GM19239 (cell line): Measurements from ENCODE around the gene DPYSL3.
"Not testable (repeated sequence)": the region's sequence is repeated elsewhere in the genome, so short reads cannot be mapped to it uniquely, and the experiment has no call there.

ENCODE experiments used
- DNase-seq: peaks from one replicate; pipeline ENCODE4 v3.0.0; 2011; ENCODE audit warnings: low spot score; ENCODE audit not compliant: insufficient read length
- FAIRE-seq: peaks from 2 replicates; lab custom pipeline; 2011; peaks lifted over from hg19 to GRCh38; lab: Jason Lieb, UNC

The DPYSL3 gene

DNA sequence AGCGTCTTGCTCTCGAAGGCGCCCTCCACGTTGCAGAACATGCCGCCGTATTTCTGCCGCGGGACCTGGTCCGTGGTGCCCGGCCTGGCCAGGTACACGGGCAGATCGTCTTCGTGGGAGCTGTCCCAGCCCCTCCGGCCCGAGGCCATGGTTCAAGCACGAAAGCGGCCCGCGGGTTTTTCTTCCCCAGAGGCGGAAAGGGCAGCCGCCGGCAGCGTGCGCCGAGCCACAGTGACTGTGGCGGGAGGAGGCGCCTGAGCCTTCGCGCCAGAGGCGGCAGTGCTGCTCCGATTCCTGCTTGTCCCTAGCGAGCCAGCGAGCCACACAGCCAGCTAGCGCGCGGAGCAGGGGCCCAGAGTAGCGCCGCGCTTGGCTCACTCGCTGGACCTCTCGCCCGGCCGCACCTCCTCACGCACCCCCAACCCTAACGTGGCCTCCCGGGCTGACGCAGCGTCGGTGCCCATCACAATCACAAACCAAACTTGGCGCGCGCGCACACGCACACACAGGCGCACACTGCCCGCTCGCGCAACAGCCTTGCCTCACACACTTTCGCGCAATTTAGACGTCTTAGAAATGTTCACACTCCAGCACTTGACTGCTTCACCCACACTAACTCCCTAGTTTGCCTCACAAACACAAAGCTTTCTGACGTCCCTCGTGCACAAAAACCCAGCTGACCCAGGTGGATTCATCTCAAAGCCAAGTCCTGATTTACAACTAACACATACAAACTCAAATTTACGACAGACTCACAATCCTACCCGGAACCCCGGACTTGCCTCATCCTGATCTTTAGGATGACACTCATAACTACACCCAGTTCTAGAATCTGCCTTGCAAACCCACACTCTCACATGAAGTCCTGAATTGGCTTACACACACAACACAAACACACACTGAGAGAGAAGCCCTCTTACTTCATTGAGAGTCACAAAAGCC lies at the start of gene DPYSL3:
Gene DPYSL3, minus strand, starts transcription at position 359 of the 942 bp plus-strand sequence. Its CDS starts 210 bp downstream, at position 149.
- FAIRE-seq (no peak), DNase-seq (no peak)

DNA sequence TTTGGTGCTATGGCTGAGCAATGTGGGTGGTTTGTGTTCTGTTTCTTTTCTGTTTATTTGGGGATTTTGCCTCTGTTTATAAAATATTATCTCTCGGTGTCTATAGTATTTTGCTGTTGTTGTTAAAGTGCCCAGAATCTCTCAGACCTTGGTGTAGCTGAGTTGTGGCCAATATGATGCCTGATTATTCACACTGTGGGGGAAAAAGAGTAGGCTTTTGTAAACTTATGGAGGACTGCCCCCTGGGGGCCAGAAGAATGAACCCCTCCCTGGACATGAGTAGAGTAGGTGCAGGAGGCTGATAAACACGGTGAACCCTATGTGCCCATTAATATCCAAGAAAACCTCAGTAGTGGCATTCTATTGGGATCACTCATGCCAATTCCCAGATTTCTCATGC lies 49.0 kb upstream of the DPYSL3 start:
- FAIRE-seq (no peak), DNase-seq (no peak)

DNA sequence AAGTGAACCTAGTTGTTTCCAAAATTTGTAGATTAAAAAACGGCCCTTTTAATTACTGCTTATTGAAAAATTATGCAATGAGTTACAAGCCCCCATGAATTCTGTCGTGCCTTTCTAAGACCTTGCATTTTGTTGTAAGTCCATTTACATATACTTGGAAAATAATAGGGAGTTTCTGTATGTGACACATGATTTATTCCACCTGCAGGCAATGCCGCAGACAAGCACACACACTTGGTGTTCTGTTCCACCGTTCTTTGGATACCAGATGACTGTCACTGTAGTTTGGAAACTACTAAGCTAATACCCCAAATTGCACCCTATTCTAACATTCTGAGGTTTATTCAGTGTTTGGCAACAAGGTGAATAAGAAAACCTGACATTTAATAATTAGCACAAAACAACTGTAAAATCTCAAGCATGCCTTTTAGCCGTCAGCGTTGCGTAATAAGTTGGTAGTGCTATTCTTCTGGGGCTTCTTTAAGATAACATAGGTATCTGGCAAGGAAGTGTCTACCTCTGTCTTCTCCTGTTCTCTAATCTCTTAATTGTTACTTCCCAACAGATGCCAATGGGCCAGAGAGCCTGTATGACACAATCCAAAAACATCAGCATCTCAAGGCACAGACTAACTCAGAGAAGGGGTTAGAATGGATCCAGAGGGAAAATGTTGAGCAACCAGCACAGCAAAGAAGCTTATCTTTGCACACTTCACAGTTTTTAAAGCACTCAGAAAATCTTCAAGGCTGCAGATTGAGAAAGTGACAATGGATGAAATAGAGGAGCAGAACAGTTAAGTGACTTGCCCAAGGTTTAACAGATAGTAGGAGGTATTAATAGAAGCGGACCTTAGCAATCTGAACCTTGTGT lies 48.2 kb upstream of the DPYSL3 start:
- FAIRE-seq = no peak
- no peak for DNase-seq

DNA sequence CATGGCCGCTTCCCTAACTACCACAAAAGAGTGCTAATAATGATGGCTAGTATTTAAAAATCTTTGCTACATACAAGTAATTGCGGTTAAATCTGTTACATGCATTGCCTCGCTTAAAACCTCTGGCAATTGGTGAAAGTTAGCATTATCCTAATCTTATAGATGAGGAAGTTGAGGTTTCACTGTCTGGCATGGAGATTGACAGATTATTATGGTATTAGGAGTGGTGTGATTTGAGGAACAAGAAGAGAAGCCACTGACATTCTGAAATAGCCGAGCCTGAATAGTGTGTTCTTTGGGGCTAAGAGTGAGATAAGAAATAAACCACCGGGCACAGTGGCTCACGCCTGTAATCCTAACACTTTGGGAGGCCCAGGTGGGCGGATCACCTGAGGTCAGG lies 45.3 kb upstream of the DPYSL3 start:
- no peak for FAIRE-seq

DNA sequence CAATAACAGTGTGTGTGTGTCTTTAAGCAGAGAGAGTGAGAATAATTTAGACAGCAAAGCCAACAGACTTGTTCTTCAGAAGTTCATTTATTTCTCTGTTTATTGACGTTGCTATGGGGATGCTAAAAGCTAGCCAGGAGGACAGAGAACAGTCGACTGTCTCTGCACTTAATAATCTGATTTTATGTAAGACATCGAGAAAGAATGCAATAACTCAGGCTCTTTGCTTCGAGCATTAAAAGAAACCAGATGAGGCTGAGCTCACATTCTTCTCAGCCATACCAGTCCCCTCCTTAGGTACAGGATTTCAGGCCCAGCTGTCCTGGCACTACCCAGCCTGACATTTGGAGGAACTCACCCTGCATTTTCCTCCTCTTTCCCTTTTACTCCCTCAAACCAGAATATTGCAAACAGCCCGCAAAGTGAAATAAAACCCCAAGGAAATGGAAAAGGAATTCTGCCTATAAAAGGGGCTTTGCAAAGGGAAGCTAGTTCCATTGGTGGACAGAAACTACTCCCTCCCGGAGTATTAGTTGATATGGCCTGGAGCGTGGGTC lies 44.5 kb upstream of the DPYSL3 start:
- no peak for FAIRE-seq
- DNase-seq = no peak

More for the DNA sequence above, 45.3 kb upstream of the DPYSL3 start:
- DNase-seq = no peak

DNA sequence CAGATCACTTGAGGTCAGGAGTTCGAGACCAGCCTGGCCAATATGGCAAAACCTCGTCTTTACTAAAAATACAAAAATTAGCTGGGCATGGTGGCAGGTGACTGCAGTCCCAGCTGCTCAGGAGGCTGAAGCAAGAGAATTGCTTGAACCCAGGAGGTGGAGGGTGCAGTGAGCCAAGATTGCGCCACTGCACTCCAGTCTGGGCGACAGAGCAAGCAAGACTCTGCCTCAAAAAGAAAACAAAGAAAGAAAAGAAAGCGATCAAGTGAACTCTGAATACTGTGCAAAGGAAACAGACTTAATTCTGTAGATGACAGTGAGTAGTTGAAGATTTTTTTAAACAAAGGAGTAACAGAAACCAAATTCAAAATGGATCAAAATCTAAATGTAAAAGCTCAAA lies 43.9 kb upstream of the DPYSL3 start:
- not testable (repeated sequence) for DNase-seq, FAIRE-seq

DNA sequence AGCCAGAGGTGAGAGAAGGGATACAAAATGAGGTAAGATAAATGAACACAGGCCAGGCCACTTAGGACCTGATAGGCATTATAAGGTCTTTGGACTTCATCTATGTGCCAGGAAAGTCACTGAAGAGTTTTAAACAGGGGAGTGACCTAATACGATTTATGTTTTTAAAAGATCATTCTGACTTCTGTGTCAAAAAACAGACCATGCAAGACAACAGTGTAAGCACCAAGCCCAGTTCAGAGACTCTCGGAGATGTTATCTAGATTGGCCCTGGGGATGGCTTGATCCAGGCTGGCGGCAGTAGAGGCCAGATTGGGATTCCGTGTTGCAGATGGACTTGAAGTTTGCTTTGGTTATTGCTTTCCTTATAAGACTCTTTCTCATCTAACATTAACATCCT lies 43.0 kb upstream of the DPYSL3 start:
- FAIRE-seq (no peak), DNase-seq (no peak)

DNA sequence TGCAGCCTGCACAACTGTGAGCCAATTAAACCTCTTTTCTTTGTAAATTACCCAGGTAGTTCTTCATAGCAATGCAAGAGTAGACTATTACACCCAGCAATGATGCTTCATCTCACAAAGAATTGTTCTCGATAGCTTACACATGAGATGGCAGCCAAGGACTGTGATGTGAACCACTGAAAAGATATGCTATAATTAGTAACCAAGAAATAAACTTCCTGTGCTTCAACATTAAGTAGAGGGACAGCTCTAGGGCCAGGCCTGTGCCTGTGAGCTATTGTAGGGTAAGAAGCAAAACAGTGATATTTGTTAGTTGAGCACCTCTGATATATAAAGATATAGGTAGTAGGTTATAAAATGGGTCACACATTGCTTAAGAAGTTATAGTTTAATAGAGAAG lies 41.8 kb upstream of the DPYSL3 start:
- FAIRE-seq (no peak), DNase-seq (no peak)

DNA sequence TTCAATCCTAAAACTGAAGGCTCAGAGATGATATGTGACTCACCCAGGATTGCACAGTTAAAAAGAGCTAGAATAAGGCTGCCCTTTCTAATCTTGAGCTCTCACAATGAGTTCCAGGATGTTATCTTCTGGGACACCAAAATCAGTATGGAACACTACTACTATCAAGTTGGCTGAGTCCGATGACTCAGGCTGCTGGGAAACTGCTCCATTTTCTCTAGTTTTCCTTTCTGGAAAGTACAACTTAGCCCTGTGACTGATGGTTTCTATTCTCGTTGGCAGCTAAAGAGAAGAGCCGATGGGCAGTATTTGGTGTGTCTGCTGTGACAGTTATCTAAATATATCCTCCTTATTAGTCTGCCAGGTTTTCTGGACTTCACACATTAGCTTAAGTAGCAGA lies 37.9 kb upstream of the DPYSL3 start:
- FAIRE-seq = no peak
- no peak for DNase-seq

DNA sequence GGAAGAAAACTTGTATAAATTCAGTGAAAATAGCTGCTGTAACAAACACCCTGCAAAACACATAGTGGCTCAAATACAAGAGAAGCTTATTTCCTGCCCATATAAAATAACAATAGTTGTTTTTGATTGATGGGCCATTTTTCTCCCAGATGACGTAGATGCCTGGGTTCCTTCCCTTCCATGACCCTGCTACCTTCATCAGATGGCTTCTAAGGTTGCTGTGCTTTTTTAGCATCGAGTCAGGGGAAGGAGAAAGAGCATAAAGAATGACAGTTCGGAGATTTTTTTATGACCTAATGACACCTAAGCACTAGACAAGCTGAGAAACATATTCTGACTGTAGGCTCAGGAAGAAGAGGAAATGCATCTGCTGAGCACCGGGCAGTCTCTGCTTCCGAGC lies 34.7 kb upstream of the DPYSL3 start:
- FAIRE-seq (no peak), DNase-seq (no peak)

DNA sequence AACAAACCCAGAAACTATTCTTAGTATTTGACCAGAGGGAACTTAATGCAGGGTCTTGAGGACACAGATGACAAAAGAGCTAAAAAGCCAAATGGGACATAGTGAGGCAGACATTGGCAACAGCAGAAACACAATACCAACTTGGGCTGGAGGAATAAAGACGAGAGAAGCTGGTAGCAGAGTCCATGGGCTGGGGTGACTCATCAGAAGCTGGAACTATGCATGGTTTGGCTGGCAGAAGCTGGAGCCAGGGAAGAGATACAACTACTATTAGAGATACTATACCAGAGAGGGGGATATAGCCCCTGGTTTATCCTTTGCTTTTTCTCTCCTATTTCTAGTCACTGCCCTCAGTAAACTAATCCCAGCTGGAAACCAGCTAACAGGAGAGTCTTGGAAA lies 29.2 kb upstream of the DPYSL3 start:
- no peak for FAIRE-seq
- DNase-seq = no peak

DNA sequence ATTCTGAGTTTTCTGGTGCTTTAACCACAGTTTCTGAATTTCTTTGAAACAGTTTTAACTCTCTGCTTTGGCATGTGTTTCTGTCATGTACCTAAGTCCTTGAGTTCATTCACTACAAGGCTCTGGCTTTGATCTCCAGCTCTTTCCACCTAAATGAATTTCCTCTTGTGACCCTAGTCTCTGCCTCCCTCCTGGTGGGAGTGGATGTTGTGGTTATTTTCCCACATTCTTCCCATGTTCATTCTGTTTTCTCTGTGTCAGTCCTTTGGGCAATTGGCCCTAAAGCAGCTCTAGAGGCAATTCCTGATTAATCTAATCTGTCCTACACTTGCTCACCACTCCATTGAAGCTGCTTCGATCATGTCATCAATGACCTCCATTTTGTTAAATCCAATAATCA lies 28.4 kb upstream of the DPYSL3 start:
- FAIRE-seq (no peak), DNase-seq (no peak)

DNA sequence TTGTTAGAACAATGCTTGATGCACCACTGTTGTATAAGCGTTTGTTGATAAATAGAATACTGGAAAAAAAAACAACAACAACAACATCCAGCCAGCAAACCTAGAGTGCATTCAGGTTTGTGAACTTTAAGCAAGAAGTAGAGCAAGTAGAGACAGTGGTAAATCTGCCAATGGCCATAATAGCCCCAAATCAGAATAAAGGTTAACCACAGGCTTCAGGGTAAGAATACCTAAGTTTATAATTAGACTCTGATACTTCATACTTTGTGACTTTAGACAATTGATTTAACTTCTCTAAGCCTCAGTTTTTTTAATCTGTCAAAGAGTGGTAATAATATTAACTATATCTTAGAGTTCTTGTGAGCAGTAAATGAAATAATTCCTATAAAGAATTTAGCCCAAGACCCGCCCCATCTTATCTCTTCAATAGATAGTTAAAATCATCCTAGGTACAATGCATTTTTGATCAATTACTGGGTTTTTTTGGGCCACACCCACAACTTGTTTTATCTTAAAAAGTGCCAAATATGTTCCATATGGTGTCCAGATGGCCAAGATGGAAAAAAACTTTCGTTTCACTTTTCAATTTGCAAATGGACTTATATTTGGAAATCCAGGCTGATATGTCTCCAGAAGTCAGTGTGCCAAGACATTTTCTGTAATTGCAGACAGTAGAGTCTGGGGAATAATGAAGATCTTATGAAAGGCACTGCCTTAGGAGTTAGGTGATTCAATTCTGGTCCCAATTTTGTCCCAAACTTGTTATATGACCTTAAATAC lies 24.5 kb upstream of the DPYSL3 start:
- no peak for FAIRE-seq
- no peak for DNase-seq

DNA sequence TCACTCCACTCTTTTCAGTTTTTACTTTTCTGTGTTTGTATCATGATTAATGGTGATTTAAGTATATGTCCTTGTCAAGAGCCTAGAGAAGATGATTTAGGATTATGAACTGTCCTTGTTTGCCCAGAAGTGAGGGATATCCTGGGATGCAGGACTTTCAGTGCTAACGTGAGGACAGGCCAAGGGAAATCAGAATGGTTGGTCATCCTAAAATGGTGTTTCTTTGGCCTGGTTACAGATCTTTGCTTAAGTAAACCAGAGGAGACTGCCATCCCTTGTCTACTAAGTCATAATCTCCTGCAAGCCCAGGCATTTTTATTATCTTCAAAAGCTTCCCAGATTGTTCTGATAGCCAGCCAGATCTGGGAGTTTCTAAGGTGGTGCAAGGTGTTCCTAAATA lies 22.3 kb upstream of the DPYSL3 start:
- FAIRE-seq (no peak), DNase-seq (no peak)

DNA sequence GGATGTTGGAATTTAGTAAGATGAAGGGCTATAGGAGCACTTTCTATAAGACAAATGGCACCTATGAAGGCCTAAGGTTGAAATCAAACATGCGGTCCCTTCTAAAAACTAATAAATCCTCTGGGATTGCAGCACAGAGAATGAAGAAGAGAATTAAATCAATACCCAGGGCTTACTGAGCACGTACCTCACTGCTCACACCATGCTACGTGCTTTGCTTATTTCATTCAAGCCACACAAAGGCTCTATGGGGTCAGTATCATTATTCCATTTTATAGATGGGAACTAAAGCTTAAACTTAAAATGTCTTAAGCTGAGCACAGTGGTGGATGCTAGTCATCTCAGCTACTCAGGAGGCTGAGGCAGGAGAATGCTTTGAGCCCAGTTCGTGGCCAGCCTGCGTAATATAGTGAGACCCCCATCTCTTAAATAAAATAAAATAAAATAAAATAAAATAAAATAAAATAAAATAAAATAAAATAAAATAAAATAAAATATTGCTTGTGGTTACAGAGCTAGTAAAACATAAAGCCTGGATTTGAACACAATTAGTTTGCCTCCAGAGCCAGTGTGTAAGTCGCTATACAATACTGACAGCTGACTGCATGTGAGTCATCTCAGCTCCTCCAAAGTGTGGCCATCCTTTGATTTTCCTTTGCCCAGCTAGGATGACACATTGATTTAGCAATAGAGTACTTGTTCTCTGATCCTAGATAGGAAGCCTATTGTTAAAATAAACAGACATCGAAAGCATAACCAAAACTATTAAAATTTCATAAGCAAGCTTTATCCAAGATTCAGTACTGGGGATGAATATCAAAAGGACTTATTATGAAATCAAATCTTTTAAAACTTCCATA lies 20.9 kb upstream of the DPYSL3 start:
- FAIRE-seq (no peak), DNase-seq (no peak)

DNA sequence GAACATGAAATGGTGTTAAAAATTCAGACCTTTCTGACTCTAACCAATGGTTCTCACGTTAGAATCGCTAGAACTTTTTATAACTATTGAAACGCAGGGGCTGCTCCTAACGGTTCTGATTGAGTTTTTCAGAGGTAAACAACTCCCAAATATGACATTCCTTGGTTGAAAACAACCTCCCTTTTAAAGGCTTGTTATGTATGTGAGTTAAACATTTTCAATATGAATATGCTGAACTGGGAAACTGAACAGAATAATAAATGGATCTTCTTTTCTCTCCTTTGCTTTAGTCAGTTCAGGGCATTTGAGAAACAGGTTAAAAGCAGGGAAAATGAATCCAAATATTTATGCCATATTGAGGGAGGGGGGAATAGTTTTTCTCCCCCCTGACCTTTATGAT lies 13.2 kb upstream of the DPYSL3 start:
- FAIRE-seq = no peak
- no peak for DNase-seq

DNA sequence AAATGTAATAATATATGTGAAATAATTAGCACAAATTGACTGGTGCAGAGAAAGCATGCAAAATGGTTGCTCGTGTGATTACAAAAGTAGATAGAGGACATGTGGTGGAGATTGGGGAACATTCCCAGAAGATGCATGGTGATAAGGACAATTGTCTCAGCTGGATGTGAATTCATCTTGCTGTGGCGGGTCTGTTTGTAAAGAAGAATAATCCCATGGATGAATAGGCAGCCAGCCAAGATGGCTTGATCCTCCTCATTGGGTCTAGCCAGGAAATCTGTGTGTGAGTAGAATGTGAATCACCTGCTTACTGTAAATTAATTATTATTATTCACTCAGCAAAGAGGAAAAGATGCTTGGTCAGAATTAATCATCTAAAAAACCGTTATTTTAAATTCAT lies 12.6 kb upstream of the DPYSL3 start:
- DNase-seq (no peak), FAIRE-seq (no peak)

DNA sequence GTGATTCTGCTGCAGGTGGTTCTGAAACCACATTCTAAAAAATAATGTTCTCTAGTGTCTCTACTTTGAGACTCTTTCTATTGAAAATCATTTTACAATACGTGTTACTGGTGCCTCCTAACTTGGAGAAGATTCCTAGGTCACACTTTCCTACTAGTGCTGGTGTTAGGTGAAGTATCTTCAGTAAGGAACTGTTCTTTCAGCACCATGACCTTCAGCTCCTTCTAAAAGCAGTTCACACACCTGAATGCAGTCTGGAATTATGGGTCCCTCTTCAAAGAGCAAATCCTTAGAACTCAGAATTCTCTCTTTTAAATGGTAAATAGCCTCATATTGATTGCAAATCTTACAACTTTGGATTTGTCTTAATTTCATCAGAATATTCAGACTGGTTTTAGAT lies 10.6 kb upstream of the DPYSL3 start:
- FAIRE-seq (no peak), DNase-seq (no peak)

DNA sequence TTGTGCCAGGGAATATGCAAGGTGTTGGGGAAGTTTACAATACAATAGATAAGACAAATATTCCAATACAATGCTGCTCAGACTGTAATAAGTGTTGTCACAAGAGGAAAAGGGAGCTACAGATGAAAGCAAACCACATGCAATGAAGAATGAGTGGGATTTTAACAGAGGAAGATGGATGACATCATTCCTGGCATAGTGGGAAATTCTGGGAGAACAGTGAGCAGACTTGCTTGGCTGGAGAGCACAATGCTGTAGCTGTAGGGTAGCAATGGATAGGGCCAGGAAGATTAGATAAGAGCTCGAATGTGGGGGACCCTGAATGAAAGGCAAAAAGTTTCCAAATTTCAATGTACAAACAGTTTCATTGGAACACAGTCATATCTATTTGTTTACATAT lies 9.5 kb upstream of the DPYSL3 start:
- FAIRE-seq = no peak
- DNase-seq = no peak
